Cardiac septum (tissue), 1 donor: ENCODE data around the gene GNB1L. TPM values are rescaled to one million over a fixed set of nuclear protein-coding genes. Genes with fewer than 3 reads are reported as not detected.

ENCODE experiments used
- DNase-seq: peaks from one replicate; pipeline ENCODE4 v3.0.0-alpha.2; 2020; ENCODE audit warnings: low spot score
- intact Hi-C: fragments of 100-400 bp; cut with DNase I; formaldehyde crosslinking; loops from one replicate; pipeline ENCODE4 v1.14.0; 2022
- total RNA-seq: library from RNA; stranded (reverse); fragmentation: NEBNext Ultra II Directional; extraction: Animal tissue kit (Norgen Biotek cat#: 25700); gene quantifications from one replicate; pipeline ENCODE4 v1.2.1, GENCODE V29; 2021
- donor health status: DM: no; HTN: no; CAD: no.

The GNB1L gene
- total RNA-seq, 1 donor from 2014 or later, result 2.0 TPM

DNA sequence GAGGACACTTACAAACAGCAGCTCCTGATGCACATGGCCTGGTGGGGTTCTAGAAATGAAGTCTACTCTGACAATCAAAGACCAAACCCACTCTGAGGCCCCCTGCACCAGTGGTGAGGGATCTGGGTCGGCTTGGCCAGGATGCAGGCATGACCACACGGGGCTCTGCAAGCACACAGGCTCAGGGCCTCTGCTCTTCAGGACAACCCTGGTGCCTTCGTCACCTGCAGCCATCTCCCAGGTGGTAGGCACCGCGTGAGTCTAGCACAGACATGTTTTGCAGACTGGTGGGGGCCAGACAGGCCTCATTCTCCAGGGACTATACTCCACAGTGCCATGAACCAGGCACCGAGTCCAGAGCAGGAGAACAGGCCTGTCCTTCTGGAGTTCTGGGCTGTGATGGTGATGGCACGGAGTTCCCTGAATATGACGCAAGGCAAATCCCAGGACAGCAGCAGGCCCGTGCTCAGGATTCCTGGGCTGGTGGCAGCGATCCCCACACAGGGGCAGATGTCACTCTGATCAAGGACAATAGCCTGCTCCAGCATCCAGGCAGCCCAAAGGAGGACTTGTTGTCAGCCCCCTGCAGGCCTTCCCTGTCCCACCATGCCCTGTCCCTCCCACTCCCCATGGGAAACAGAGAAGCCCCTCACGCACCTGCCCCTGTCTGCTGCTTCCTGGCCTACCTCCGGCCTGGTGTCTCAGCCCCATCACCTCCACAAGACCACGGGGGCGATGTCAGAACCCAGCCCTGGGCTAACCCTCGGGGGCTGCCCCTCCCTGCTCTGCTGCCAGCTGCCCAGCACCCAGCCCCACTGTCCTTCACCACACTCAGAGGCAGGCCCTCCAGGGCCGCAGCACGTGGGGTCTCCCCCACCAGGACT, 36.1 kb downstream of the GNB1L start:
- no peak for DNase-seq
- intact Hi-C loops, result loop anchor here (10.0 kb wide), 1 partner anchor 86 kb away; no protein-coding TSS in a partner anchor

DNA sequence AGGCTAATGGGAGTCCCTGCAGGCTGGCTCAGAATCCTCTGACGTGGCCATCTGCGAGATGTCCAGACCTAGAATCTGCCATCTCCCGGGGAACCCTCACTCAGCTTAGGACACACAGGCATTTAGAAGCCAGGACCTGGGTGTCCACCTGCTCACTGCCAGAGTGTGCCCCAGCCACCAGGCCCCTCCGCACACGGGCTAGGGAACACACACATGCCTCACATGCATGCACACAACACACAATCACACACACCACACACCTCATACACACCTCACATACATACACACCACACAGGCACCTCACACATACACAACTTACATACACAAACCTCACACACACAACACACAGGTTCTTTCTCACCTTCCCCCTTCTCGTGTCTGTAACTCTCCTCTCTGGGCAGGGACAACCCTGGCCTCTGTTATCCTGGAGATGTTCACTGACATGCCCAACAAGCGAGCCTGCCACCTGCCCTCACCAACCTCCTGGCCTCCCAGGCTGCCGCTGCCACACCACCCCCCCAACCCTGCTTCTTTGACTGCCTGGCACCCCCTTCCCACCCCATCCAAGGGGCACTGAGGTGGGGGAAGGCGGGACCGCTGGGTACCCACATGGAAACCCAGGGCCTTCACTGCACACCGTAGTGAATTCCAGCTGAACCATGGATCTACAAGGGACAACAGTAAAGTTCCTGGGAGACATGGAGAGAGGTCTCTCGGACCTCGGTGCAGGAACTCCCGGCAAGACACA, 38.1 kb downstream of the GNB1L start:
- intact Hi-C loops, result loop anchor here (10.0 kb wide), 1 partner anchor 88 kb away; no protein-coding TSS in a partner anchor
- no peak for DNase-seq

DNA sequence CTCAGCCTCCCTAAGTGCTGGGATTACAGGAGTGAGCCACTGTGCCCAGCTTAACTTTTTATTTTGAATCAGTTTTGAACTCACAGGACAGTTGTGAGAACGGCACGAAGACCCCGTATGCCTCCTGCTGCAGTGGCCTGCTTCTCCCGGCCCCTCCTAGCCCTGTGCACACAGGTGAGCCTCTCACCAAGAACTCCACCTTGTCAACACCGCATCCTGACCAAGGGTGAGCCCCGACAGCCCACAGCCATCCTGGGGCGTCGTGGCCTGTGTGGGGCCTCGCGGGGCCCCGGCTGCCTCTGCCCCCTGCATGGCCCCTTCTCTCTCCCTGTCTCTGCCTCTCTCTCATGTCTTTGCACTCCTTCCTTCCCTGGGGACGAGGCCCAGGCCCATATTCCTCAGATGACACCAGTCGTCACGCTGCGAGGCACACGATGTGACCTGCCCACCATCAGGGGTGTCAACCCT, 38.8 kb downstream of the GNB1L start:
- intact Hi-C loops, result loop anchor here (10.0 kb wide), 1 partner anchor 89 kb away; no protein-coding TSS in a partner anchor
- peak; percentile 39 for DNase-seq

DNA sequence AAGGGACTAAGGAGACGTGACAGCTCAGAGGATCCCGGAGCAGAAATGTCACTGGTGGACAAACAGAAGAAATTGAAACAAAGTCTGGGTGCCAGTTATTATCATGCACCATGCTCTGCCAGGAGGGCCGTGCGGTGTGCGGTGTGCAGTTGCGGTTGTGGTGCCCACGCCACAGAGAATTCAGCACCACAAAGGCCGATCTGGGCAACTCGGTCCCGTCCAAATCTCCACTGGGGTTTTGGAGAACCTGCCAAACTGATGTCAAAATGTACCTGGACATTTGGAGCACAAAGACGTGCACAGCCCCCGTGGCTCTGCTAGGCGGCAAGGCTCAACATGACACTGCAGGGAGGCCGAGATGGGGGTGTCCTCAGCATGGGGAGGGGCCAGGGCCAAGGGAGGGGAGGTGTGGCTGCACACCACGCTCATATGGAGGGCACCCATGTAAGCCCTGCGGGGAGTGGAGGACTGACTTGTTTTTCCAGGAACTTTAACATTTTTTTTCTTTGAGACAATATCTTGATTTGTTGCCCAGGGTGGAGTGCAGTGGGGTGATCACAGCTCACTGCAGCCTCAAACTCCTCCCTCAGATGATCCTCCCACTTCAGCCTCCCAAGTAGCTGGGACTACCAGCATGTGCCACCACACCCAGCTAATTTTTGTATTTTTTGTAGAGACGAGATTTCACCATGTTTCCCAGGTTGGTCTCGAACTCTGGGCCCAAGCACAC, 39.4 kb downstream of the GNB1L start:
- intact Hi-C loops, result loop anchor here (10.0 kb wide), 1 partner anchor 90 kb away; no protein-coding TSS in a partner anchor
- DNase-seq, result peak; percentile 33

- intact Hi-C loops, result loop anchor here (5.0 to 10.0 kb wide), 2 partner anchors 67 to 90 kb away; no protein-coding TSS in a partner anchor
- DNase-seq, result peak; percentile 36
Observed at GRCh38 chr22:19814428-19814827, 40.2 kb downstream of the GNB1L start.

GRCh38 chr22:19812910-19813309, 41.8 kb downstream of the GNB1L start:
- DNase-seq, result peak; percentile 36

GRCh38 chr22:19811811-19812771, 42.6 kb downstream of the GNB1L start:
- intact Hi-C loops, result loop anchor here (5.0 to 10.0 kb wide), 2 partner anchors 65 to 93 kb away; no protein-coding TSS in a partner anchor
- DNase-seq, result peak; percentile 64

More at GRCh38 chr22:19812910-19813309, 41.8 kb downstream of the GNB1L start:
- intact Hi-C loops, result loop anchor here (5.0 to 10.0 kb wide), 2 partner anchors 66 to 92 kb away; no protein-coding TSS in a partner anchor

GRCh38 chr22:19811211-19811621, 43.5 kb downstream of the GNB1L start:
- DNase-seq, result peak; percentile 61
- intact Hi-C loops, result loop anchor here (5.0 to 10.0 kb wide), 2 partner anchors 64 to 94 kb away; no protein-coding TSS in a partner anchor

DNA sequence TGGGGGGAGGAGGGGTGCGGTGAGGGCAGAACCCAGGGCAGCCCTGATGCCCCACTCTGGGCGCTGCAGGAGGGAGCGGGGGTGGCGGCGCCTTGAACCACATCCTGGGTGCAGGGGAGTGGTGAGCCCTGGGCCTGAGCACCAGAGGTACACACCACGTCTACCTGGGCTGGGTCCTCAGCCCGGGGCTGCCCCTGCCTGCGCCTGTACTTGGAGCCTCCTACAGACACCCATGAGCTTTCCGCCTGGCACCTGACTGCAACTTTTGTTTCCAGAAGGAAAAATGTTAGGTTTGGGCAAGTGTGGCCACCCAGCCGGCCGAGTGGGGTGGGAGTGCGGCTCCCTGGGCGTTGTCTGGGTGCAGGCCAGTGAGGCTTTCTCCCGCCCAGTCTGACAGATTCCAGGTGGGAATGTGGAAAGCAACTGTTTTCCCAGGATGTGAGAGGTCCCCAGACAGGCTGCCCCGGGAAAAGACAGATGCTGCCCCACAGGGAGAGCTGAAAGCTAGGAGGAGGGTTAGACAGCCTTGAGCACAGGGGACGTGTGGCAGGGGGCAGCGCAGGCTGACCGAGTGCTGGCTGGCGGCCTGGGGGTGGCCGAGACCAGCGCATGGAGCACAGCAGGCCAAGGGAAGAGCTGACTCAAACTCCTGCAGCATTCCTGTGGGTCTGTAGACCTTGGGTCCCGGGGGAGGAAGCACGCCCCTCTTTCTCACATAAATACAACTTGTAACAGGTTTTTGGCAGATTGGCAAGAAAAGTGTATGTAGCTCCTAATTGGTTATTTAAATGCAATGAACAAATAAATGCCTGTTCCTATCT, 44.1 kb downstream of the GNB1L start:
- intact Hi-C loops, result loop anchor here (5.0 to 10.0 kb wide), 2 partner anchors 63 to 94 kb away; no protein-coding TSS in a partner anchor
- peak; percentile 51 for DNase-seq

DNA sequence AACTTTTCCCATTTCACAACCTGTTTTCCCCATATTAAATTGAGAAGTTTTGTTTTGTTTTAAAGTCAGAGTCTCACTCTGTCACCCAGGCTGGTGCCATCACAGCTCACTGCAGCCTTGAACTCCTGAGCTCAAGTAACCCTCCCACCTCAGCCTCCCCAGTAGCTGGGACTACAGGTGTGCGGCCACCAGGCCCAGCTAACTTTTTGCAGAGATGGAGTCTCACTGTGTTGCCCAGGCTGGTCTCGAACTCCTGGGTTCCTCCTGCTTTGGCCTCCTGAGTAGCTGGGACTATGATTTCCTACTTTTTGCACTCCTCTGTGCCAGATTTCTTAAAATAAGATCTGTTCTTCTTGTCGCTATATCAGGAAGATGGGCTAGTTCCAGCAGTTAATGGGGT, 44.9 kb downstream of the GNB1L start:
- intact Hi-C loops, result loop anchor here (5.0 to 10.0 kb wide), 2 partner anchors 62 to 95 kb away; no protein-coding TSS in a partner anchor
- DNase-seq, result peak; percentile 65

DNA sequence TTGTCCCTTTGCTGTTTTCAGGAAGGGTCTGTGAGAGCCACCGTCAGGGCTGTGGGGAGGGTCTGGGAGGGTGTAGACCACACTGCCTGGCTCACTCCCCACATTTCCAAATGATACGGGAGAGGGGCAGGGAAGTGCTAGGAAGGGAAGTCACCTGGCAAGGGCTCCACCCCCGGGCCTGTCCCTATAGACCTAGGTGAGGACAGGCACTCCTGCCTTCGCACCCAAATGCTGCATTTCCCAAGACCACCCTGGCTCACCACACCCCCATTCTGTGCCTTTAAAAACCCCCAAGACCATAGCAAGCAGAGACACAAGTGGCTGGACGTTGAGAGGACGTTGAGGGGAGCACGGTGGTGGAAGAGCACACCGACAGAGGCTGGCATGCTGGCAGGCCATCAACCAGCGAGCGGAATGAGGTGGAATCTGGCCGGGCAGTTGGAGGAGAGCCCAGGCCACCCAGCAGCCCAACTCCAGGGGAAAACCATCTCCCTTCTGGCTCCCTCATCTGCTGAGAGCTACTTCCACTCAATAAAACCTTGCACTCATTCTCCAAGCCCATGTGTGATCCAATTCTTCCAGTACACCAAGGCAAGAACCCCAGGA, 45.7 kb downstream of the GNB1L start:
- intact Hi-C loops, result no loop called here
- DNase-seq, result peak; percentile 74

DNA sequence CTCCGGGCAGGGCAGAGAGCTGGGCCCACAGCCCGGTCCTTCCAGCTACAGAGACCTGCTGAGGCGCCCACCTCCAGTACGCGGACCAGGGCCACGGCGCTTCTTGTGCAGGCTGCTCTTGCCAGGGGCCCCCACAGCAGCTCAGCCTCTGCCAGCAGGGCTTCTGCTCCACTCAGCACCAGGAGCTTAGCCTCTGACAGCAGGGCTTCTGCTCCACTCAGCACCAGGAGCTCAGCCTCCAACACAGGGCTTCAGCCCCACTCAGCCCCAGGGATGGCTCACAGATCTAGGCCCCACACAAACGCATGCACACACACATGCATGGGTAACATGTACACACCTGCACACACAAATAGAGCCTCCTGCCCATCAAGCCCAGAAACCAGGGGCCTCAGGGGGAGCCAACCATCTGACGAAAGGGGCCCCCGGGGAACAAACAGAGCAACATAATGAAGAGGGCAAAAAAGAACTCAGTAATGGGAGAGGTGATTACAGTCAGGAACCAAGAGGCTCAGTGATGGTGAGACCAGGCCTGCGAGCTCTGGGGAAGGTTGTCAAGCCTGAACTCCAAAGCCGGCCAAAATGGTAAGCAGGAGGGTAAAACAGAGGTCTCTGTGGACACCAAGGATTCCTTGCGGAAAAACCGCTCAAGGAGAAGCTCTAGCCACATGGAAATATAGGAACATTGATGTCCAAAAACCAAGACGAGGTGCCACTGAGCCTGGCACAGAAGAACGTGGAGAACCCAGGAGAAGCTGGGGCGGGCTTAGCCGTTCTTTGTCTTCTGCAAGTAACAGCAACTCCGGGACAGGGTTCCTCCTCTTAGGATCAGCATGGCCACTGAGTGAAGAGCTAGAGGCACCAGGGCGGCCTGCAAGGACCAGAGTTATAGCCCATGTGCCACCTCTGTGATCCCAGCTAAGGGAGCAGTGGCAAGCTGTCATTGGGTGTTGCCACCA, 46.5 kb downstream of the GNB1L start:
- intact Hi-C loops, result no loop called here
- DNase-seq, result peak; percentile 74

- DNase-seq, result peak; percentile 50
Observed at GRCh38 chr22:19807161-19807913, 47.3 kb downstream of the GNB1L start.

GRCh38 chr22:19806213-19807160, 48.2 kb downstream of the GNB1L start:
- intact Hi-C loops, result no loop called here
- peak; percentile 64 for DNase-seq

More at GRCh38 chr22:19807161-19807913, 47.3 kb downstream of the GNB1L start:
- intact Hi-C loops, result no loop called here
